Upper lobe of left lung (tissue), 4 donors: ENCODE measurements around the gene DNAH3.

Experiments
- POLR2A ChIP-seq, 4 donors: fragments of 450-650 bp; IDR thresholded peaks; one replicate each; pipeline ENCODE4 v1.5.1; 2016 to 2017; ENCODE audit warnings: antibody characterized with exemption in 4 of 4, mild to moderate bottlenecking in 2 of 4
- POLR2AphosphoS5 ChIP-seq, 2 donors: sonication (generic); formaldehyde crosslinking; IDR thresholded peaks; one replicate each; pipeline ENCODE4 v1.5.1; 2017; ENCODE audit warnings: antibody characterized with exemption in 2 of 2
- TF ChIP-seq, protein P1 (sequence below), 6 experiments: fragments of 450-650 bp in 4 of 6; fragments of 200-600 bp in 2 of 6; sonication (generic) in 2 of 6; IDR thresholded peaks; one replicate each; pipeline ENCODE4 v1.5.1; 2016 to 2019; ENCODE audit warnings: antibody characterized with exemption in 6 of 6

DNA sequence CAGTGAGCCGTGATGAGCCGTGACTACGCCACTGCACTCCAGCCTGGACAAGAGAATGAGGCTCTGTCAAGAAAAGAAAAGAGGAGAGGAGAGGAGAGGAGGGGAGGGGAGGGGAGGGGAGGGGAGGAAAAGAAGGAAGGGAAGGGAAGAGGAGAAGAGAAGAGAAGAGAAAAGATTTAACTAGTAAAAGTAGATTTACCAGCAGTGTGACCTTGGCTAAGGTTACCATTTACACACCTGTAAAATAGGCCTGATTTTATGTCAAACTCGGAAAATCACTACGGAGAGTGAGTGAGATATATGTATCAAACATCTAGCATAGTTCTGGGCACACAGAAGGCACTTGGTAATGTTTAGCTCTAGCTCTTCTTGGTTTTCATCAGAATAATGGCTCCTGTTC lies 140.8 kb downstream of the DNAH3 start:
- TF ChIP-seq, protein P1, sequence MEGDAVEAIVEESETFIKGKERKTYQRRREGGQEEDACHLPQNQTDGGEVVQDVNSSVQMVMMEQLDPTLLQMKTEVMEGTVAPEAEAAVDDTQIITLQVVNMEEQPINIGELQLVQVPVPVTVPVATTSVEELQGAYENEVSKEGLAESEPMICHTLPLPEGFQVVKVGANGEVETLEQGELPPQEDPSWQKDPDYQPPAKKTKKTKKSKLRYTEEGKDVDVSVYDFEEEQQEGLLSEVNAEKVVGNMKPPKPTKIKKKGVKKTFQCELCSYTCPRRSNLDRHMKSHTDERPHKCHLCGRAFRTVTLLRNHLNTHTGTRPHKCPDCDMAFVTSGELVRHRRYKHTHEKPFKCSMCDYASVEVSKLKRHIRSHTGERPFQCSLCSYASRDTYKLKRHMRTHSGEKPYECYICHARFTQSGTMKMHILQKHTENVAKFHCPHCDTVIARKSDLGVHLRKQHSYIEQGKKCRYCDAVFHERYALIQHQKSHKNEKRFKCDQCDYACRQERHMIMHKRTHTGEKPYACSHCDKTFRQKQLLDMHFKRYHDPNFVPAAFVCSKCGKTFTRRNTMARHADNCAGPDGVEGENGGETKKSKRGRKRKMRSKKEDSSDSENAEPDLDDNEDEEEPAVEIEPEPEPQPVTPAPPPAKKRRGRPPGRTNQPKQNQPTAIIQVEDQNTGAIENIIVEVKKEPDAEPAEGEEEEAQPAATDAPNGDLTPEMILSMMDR (IDR thresholded peaks at IDR 0.05), result no peak
- TF ChIP-seq POLR2AphosphoS5 (IDR thresholded peaks at IDR 0.05), result no peak
- TF ChIP-seq POLR2A (IDR thresholded peaks at IDR 0.05), result no peak
